DND-41 (cell line): ENCODE results near the gene HSBP1L1.

Source experiments
- ATAC-seq: fragments of 200-7000 bp; cut with Tn5 transposase; 3 replicates; pipeline ENCODE4 v1.9.1; 2021; ENCODE audit warnings: low read depth; ENCODE audit not compliant: insufficient read depth
- DNase-seq: peaks from one replicate; pipeline ENCODE4 v3.0.0-alpha.2; 2020
- H2AFZ ChIP-seq: 2 replicates; pipeline ENCODE4 v1.6.0; 2012; ENCODE audit warnings: low read depth, low read length
- H3K27ac ChIP-seq: 2 replicates; pipeline ENCODE4 v1.5.1; 2012; ENCODE audit warnings: low read length, inconsistent platforms
- H3K27me3 ChIP-seq: fragments of 200-600 bp; sonication (generic); 2 replicates; pipeline ENCODE4 v1.6.0; 2012; ENCODE audit warnings: low read length, mild to moderate bottlenecking, inconsistent platforms; ENCODE audit not compliant: insufficient read depth, poor library complexity
- H3K36me3 ChIP-seq: 2 replicates; pipeline ENCODE4 v1.5.1; 2012; ENCODE audit warnings: low read length, inconsistent platforms; ENCODE audit not compliant: insufficient read depth
- H3K4me1 ChIP-seq: 2 replicates; pipeline ENCODE4 v1.5.1; 2012; ENCODE audit warnings: mild to moderate bottlenecking, low read length; ENCODE audit not compliant: insufficient read depth
- H3K4me2 ChIP-seq: 2 replicates; pipeline ENCODE4 v1.6.0; 2012; ENCODE audit warnings: mild to moderate bottlenecking, moderate library complexity, low read length, inconsistent platforms; ENCODE audit not compliant: insufficient read depth
- H3K4me3 ChIP-seq, 2 experiments: fragments of 200-600 bp in 1 of 2; shearing (Covaris generic) in 1 of 2; 2 replicates each; pipeline ENCODE4 v1.5.1; 2012 to 2016; ENCODE audit warnings: inconsistent platforms in 2 of 2, low read length in 2 of 2, mild to moderate bottlenecking in 2 of 2, low read depth in 1 of 2, moderate library complexity in 1 of 2
- H3K79me2 ChIP-seq: 2 replicates; pipeline ENCODE4 v1.6.0; 2012; ENCODE audit warnings: low read length, inconsistent platforms; ENCODE audit not compliant: insufficient read depth
- H3K9ac ChIP-seq: 2 replicates; pipeline ENCODE4 v1.6.0; 2012; ENCODE audit warnings: low read depth, mild to moderate bottlenecking, inconsistent platforms, low read length, moderate library complexity
- H3K9me3 ChIP-seq: 2 replicates; pipeline ENCODE4 v1.5.1; 2012; ENCODE audit warnings: low read length, moderate library complexity, mild to moderate bottlenecking, inconsistent platforms; ENCODE audit not compliant: insufficient read depth, severe bottlenecking
- H4K20me1 ChIP-seq: 2 replicates; pipeline ENCODE4 v1.6.0; 2012; ENCODE audit warnings: low read length; ENCODE audit not compliant: insufficient read depth
- EZH2 ChIP-seq: IDR thresholded peaks from 3 replicates; pipeline ENCODE4 v1.6.1; 2012; ENCODE audit warnings: borderline replicate concordance, low read depth, mild to moderate bottlenecking, moderate library complexity, low read length, inconsistent platforms; ENCODE audit not compliant: severe bottlenecking
- TF ChIP-seq, protein P1 (sequence below): IDR thresholded peaks from 2 replicates; pipeline ENCODE4 v1.5.1; 2012; ENCODE audit warnings: borderline replicate concordance, low read length, moderate library complexity, mild to moderate bottlenecking; ENCODE audit not compliant: poor library complexity, severe bottlenecking; ENCODE audit errors: extremely low read depth

The HSBP1L1 gene

GRCh38 chr18:80004600-80005342, 40.3 kb downstream of the HSBP1L1 start:
- no peaks in the 10 kb centered on the region for H3K4me1 ChIP-seq
- H3K9me3 ChIP-seq: peaks cover 13% of the 10 kb centered on the region
- H3K27me3 ChIP-seq: no peaks in the 10 kb centered on the region
- TF ChIP-seq, protein P1, sequence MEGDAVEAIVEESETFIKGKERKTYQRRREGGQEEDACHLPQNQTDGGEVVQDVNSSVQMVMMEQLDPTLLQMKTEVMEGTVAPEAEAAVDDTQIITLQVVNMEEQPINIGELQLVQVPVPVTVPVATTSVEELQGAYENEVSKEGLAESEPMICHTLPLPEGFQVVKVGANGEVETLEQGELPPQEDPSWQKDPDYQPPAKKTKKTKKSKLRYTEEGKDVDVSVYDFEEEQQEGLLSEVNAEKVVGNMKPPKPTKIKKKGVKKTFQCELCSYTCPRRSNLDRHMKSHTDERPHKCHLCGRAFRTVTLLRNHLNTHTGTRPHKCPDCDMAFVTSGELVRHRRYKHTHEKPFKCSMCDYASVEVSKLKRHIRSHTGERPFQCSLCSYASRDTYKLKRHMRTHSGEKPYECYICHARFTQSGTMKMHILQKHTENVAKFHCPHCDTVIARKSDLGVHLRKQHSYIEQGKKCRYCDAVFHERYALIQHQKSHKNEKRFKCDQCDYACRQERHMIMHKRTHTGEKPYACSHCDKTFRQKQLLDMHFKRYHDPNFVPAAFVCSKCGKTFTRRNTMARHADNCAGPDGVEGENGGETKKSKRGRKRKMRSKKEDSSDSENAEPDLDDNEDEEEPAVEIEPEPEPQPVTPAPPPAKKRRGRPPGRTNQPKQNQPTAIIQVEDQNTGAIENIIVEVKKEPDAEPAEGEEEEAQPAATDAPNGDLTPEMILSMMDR: no peak
- TF ChIP-seq EZH2: no peak
- H3K4me3 ChIP-seq: no peak overlapping the region
- no peaks in the 10 kb centered on the region for H3K79me2 ChIP-seq
- H3K9ac ChIP-seq: no peak overlapping the region
- no peak overlapping the region for H2AFZ ChIP-seq
- no peak for ATAC-seq
- H4K20me1 ChIP-seq: no peaks in the 10 kb centered on the region
- H3K36me3 ChIP-seq: no peaks in the 10 kb centered on the region
- no peak for DNase-seq
- H3K4me2 ChIP-seq: no peak overlapping the region
- H3K27ac ChIP-seq: no peak overlapping the region

DNA sequence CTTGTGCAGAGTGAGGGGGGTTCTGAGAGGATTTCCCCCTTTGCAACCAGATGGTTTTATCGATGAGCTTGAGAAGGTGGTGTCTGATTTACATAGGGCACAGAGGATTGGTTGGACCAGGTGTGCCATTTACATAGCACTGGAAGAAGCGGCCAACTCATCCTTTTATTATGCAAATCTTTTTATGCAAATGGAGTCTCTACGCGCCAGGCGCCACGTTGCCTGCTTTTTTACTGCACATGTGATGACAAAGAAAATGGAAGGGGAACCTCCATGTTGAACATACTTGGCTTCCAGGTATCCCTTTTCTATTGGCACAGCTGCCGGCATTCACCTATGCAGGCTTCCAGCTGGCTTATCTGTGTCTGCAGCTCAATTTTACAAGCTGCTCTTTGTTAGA, 42.3 kb downstream of the HSBP1L1 start:
- Histone ChIP-seq H2AFZ (no peak overlapping the region), H3K9ac (no peak overlapping the region), H3K27me3 (no peaks in the 10 kb centered on the region), H3K79me2 (no peaks in the 10 kb centered on the region), H3K27ac (no peak overlapping the region), H3K9me3 (peaks cover under 1% of the 10 kb centered on the region), H3K36me3 (no peaks in the 10 kb centered on the region), H3K4me2 (no peak overlapping the region), H3K4me1 (no peaks in the 10 kb centered on the region), H3K4me3 (no peak overlapping the region), H4K20me1 (no peaks in the 10 kb centered on the region)
- no peak for ATAC-seq
- TF ChIP-seq EZH2: no peak
- TF ChIP-seq, protein P1: no peak
- no peak for DNase-seq

DNA sequence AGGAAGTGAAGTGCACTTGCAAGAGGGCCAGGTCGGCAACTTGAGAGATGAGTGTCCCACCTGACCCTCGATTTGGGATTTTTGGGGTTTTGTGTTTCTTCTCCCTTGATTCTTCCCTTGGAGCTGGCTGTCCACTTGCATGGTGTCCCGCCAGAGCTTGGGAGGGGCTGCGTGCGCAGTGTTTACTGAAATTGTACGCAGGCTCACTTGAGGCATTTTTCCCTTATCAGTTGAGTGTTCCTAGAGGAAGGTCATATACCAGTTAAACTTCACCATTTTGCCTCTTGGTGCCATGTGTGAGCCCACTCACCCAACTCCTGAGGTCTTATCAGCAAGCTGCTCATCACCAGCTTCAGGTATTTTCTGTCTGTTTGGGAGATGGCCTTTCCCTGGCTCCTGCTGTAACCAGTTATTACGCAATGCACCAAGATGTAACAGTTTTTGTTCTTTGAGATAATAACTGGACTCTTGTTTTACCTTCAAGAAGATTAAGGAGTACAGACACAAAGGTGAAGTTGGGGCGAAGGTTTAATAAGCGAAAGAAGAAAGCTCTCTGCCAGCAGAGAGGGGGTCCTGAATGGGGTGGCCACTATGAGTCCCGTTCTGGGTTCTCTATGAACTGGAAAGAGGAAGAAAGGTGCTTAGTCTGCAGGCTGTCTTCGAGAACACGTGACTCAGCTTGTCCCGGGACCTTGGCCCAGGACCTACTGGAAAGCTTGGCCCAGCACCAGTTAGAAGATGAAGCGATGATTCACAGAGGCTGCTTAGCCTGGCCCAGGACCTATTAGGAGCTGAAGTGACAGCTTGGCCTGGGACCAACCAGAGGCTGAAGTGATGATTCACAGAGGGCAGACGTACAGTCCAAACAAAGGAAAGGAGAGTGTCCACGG, 45.5 kb downstream of the HSBP1L1 start:
- no peak overlapping the region for H2AFZ ChIP-seq
- H3K27me3 ChIP-seq: no peaks in the 10 kb centered on the region
- no peaks in the 10 kb centered on the region for H3K9me3 ChIP-seq
- H3K36me3 ChIP-seq: no peaks in the 10 kb centered on the region
- H3K79me2 ChIP-seq: no peaks in the 10 kb centered on the region
- no peak overlapping the region for H3K4me3 ChIP-seq
- ATAC-seq (no peak), DNase-seq (no peak)
- H3K9ac ChIP-seq: no peak overlapping the region
- H3K27ac ChIP-seq: no peak overlapping the region
- no peak overlapping the region for H3K4me2 ChIP-seq
- H4K20me1 ChIP-seq: no peaks in the 10 kb centered on the region
- TF ChIP-seq EZH2: no peak
- TF ChIP-seq, protein P1: no peak
- H3K4me1 ChIP-seq: no peaks in the 10 kb centered on the region
